HepG2 (cell line): ENCODE measurements around the gene SMLR1. TPM values are rescaled to one million over a fixed set of nuclear protein-coding genes. Genes with fewer than 3 reads are reported as not detected.
A peak's percentile ranks its signal among the peaks of the same experiment; 100 is the strongest.

ENCODE experiments used
- AGO1 ChIP-seq: fragments of 200-400 bp; formaldehyde crosslinking; IDR thresholded peaks from 2 replicates; pipeline ENCODE4 v1.6.1; 2017; ENCODE audit warnings: mild to moderate bottlenecking, low read depth, low read length, moderate library complexity; ENCODE audit not compliant: poor library complexity, severe bottlenecking
- ATF1 ChIP-seq: IDR thresholded peaks from 2 replicates; pipeline ENCODE4 v1.6.1; 2016; ENCODE audit warnings: mild to moderate bottlenecking, control low read depth
- ATM ChIP-seq: fragments of 450-650 bp; IDR thresholded peaks from 2 replicates; pipeline ENCODE4 v1.7.1; 2017; ENCODE audit warnings: mild to moderate bottlenecking, borderline replicate concordance
- ELF1 ChIP-seq: sonication (generic); formaldehyde crosslinking; IDR thresholded peaks from 2 replicates; pipeline ENCODE4 v1.4.0; 2020; ENCODE audit warnings: missing genetic modification reagents
- FOXK2 ChIP-seq: fragments of 450-650 bp; IDR thresholded peaks from 2 replicates; pipeline ENCODE4 v1.6.1; 2016
- MIXL1 ChIP-seq: IDR thresholded peaks from 2 replicates; pipeline ENCODE4 v1.6.1; 2016
- PAF1 ChIP-seq: IDR thresholded peaks from 2 replicates; pipeline ENCODE4 v1.6.1; 2016; ENCODE audit warnings: missing genetic modification reagents, missing compliant biosample characterization
- SMARCE1 ChIP-seq: fragments of 450-650 bp; IDR thresholded peaks from 2 replicates; pipeline ENCODE4 v1.6.1; 2017; ENCODE audit warnings: borderline replicate concordance
- TEAD2 ChIP-seq: sonication (generic); formaldehyde crosslinking; IDR thresholded peaks from 2 replicates; pipeline ENCODE4 v1.9.0; 2021; ENCODE audit warnings: missing genetic modification reagents
- ZBTB8A ChIP-seq: sonication (generic); formaldehyde crosslinking; IDR thresholded peaks from 2 replicates; pipeline ENCODE4 v1.4.0; 2020; ENCODE audit warnings: mild to moderate bottlenecking, low read depth, missing genetic modification reagents, borderline replicate concordance
- ZNF225 ChIP-seq: sonication (generic); formaldehyde crosslinking; IDR thresholded peaks from 2 replicates; pipeline ENCODE4 v1.4.0; 2020; ENCODE audit warnings: mild to moderate bottlenecking, missing genetic modification reagents
- ZNF235 ChIP-seq: sonication (generic); formaldehyde crosslinking; IDR thresholded peaks from 2 replicates; pipeline ENCODE4 v1.8.1; 2023; ENCODE audit warnings: mild to moderate bottlenecking, missing genetic modification reagents, borderline replicate concordance
- ZNF33A ChIP-seq: sonication (generic); formaldehyde crosslinking; IDR thresholded peaks from 2 replicates; pipeline ENCODE4 v1.5.1; 2020; ENCODE audit warnings: missing genetic modification reagents, mild to moderate bottlenecking, moderate library complexity, borderline replicate concordance
- ZNF451 ChIP-seq: sonication (generic); formaldehyde crosslinking; IDR thresholded peaks from 2 replicates; pipeline ENCODE4 v1.5.0; 2020; ENCODE audit warnings: mild to moderate bottlenecking, missing genetic modification reagents
- ZNF713 ChIP-seq: sonication (generic); formaldehyde crosslinking; IDR thresholded peaks from 2 replicates; pipeline ENCODE4 v1.4.0; 2020; ENCODE audit warnings: mild to moderate bottlenecking, missing genetic modification reagents
- ZNF746 ChIP-seq: sonication (generic); formaldehyde crosslinking; IDR thresholded peaks from 2 replicates; pipeline ENCODE4 v1.8.0; 2022; ENCODE audit warnings: mild to moderate bottlenecking, missing genetic modification reagents
- ZNF747 ChIP-seq: sonication (generic); formaldehyde crosslinking; IDR thresholded peaks from 2 replicates; pipeline ENCODE4 v1.8.1; 2023; ENCODE audit warnings: missing genetic modification reagents, mild to moderate bottlenecking, borderline replicate concordance
- ZNF782 ChIP-seq: sonication (generic); formaldehyde crosslinking; IDR thresholded peaks from 2 replicates; pipeline ENCODE4 v1.4.0; 2020; ENCODE audit warnings: missing genetic modification reagents, mild to moderate bottlenecking, borderline replicate concordance
- ZNF841 ChIP-seq: sonication (generic); formaldehyde crosslinking; IDR thresholded peaks from 2 replicates; pipeline ENCODE4 v1.8.1; 2023; ENCODE audit warnings: missing genetic modification reagents, borderline replicate concordance
- ZNF850 ChIP-seq: sonication (generic); formaldehyde crosslinking; conservative IDR thresholded peaks from 2 replicates; pipeline ENCODE4 v1.9.0; 2021; ENCODE audit warnings: mild to moderate bottlenecking, missing genetic modification reagents
- polyA plus RNA-seq, 8 experiments: library from polyadenylated mRNA; depleted of rRNA in 3 of 8; stranded (reverse) in 7 of 8; unstranded in 1 of 8; fragments of >200 nt; fragmentation: Illumina TruSeq in 4 of 8; extraction: Trizol in 4 of 8; gene quantifications; 2 replicates each; pipeline versions ENCODE4 v1.2.1 to v1.2.3, GENCODE V29; 2011 to 2016; ENCODE audit warnings: low read depth in 4 of 8, missing spikeins in 1 of 8, mixed read lengths in 1 of 8; ENCODE audit not compliant: insufficient read depth in 1 of 8
- total RNA-seq, 5 experiments: library from RNA; depleted of rRNA; stranded (reverse); fragments of >200 nt; fragmentation: Illumina TruSeq; extraction: Trizol; gene quantifications; 2 replicates each; pipeline ENCODE4 v1.2.3, GENCODE V29; 2016; ENCODE audit warnings: low read depth in 1 of 5
- TF ChIP-seq, protein P1 (sequence below): sonication (generic); formaldehyde crosslinking; IDR thresholded peaks from 2 replicates; pipeline ENCODE4 v1.5.0; 2020; ENCODE audit warnings: mild to moderate bottlenecking, missing genetic modification reagents, borderline replicate concordance
- TF ChIP-seq, protein P2 (sequence below): sonication (generic); formaldehyde crosslinking; IDR thresholded peaks from 2 replicates; pipeline ENCODE4 v1.5.0; 2020; ENCODE audit warnings: missing genetic modification reagents
- TF ChIP-seq, protein P3 (sequence below): sonication (generic); formaldehyde crosslinking; IDR thresholded peaks from 2 replicates; pipeline ENCODE4 v1.5.0; 2020; ENCODE audit warnings: missing genetic modification reagents, mild to moderate bottlenecking, borderline replicate concordance
- TF ChIP-seq, protein P4 (sequence below): conservative IDR thresholded peaks from 2 replicates; pipeline ENCODE4 v1.6.1; 2018; ENCODE audit warnings: missing genetic modification reagents

SMLR1 gene
- total and polyA plus RNA-seq, 2 of the 13 experiments (the other 11 are each of a cell fraction or from before 2014, with no cell fraction given), result 41.8 to 104 TPM

DNA sequence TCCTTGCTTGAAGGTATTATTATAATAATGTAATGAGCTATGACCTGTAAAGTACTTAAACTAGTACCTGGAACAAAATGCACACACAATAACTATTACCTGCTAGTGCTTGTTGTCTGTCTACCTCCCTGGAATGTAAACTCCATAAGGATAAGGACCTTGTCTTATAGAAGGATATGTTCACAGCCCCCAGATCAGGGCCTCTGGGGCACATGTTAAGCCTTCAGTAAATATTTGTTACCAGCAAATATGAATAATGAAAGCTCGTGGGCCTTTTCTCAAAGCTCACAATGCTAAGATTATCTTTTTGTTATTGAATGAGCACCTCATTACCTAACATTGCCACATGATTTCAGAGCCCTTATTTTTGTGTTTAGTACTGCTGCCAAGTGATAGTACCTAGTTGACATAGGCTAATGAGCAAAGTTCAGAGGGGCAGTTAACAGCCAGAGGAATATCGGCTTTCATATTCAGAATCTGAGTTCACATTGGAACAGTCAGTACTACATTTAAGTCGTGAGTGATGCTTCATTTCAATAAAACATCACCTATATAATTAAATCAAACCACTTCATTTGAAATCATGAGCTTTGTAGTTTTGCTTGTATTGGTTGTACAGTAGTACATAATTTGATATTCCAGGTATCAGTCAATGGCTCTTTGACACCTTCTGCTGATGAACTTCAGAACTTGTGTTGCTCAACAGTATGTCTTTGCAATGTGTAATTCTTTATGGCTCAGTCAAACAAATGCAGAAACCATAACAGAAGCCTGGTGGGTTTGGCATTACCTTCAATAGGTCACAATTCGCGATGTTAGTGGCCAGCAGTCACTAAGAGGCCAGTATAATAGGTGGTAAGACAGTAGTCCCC lies 11.8 kb upstream of the SMLR1 start (continued):
- TF ChIP-seq ATM, result no peak
- no peak for TF ChIP-seq ELF1 (CRISPR knock-in tag)
- TF ChIP-seq ZNF746, result no peak
- TF ChIP-seq, protein P1, sequence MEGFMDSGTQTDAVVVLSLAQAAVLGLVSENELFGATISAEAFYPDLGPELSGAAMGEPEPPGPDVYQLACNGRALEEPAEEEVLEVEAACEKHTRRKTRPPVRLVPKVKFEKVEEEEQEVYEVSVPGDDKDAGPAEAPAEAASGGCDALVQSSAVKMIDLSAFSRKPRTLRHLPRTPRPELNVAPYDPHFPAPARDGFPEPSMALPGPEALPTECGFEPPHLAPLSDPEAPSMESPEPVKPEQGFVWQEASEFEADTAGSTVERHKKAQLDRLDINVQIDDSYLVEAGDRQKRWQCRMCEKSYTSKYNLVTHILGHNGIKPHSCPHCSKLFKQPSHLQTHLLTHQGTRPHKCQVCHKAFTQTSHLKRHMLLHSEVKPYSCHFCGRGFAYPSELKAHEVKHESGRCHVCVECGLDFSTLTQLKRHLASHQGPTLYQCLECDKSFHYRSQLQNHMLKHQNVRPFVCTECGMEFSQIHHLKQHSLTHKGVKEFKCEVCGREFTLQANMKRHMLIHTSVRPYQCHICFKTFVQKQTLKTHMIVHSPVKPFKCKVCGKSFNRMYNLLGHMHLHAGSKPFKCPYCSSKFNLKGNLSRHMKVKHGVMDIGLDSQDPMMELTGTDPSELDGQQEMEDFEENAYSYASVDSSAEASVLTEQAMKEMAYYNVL (CRISPR knock-in tag), result peak; percentile 89
- TF ChIP-seq MIXL1 (CRISPR knock-in tag), result peak; percentile 98
- TF ChIP-seq, protein P2, sequence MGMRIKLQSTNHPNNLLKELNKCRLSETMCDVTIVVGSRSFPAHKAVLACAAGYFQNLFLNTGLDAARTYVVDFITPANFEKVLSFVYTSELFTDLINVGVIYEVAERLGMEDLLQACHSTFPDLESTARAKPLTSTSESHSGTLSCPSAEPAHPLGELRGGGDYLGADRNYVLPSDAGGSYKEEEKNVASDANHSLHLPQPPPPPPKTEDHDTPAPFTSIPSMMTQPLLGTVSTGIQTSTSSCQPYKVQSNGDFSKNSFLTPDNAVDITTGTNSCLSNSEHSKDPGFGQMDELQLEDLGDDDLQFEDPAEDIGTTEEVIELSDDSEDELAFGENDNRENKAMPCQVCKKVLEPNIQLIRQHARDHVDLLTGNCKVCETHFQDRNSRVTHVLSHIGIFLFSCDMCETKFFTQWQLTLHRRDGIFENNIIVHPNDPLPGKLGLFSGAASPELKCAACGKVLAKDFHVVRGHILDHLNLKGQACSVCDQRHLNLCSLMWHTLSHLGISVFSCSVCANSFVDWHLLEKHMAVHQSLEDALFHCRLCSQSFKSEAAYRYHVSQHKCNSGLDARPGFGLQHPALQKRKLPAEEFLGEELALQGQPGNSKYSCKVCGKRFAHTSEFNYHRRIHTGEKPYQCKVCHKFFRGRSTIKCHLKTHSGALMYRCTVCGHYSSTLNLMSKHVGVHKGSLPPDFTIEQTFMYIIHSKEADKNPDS (CRISPR knock-in tag), result peak; percentile 97
- TF ChIP-seq ZNF225 (CRISPR knock-in tag), result no peak
- TF ChIP-seq ZNF33A (CRISPR knock-in tag), result peak; percentile 30; the same call in 1 of the 2 replicates
- TF ChIP-seq ZNF850 (CRISPR knock-in tag), result no peak
- TF ChIP-seq, protein P3, sequence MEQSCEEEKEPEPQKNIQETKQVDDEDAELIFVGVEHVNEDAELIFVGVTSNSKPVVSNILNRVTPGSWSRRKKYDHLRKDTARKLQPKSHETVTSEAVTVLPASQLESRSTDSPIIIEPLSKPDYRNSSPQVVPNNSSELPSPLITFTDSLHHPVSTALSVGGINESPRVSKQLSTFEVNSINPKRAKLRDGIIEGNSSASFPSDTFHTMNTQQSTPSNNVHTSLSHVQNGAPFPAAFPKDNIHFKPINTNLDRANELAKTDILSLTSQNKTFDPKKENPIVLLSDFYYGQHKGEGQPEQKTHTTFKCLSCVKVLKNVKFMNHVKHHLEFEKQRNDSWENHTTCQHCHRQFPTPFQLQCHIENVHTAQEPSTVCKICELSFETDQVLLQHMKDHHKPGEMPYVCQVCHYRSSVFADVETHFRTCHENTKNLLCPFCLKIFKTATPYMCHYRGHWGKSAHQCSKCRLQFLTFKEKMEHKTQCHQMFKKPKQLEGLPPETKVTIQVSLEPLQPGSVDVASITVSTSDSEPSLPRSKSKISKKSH (CRISPR knock-in tag), result no peak
- TF ChIP-seq PAF1 (CRISPR knock-in tag), result no peak
- TF ChIP-seq ZNF747 (CRISPR knock-in tag), result 0 out of 2 replicates have a peak, but pooled peaks have one; percentile 33
- no peak for TF ChIP-seq ZNF713 (CRISPR knock-in tag)
- peak; percentile 83 for TF ChIP-seq FOXK2
- TF ChIP-seq ATF1, result peak; percentile 80
- no peak for TF ChIP-seq AGO1
- no peak for TF ChIP-seq TEAD2 (CRISPR knock-in tag)
- 0 out of 2 replicates have a peak, but pooled peaks have one; percentile 57 for TF ChIP-seq ZNF841
- TF ChIP-seq SMARCE1, result no peak
- no peak for TF ChIP-seq ZNF235
- TF ChIP-seq ZBTB8A (CRISPR knock-in tag), result no peak
- TF ChIP-seq ZNF451 (CRISPR knock-in tag), result no peak
- no peak for TF ChIP-seq ZNF782
- TF ChIP-seq, protein P4, sequence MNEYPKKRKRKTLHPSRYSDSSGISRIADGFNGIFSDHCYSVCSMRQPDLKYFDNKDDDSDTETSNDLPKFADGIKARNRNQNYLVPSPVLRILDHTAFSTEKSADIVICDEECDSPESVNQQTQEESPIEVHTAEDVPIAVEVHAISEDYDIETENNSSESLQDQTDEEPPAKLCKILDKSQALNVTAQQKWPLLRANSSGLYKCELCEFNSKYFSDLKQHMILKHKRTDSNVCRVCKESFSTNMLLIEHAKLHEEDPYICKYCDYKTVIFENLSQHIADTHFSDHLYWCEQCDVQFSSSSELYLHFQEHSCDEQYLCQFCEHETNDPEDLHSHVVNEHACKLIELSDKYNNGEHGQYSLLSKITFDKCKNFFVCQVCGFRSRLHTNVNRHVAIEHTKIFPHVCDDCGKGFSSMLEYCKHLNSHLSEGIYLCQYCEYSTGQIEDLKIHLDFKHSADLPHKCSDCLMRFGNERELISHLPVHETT, result no peak
